PC-9 (cell line): ENCODE measurements around the gene CRACDL. TPM values are rescaled to one million over a fixed set of nuclear protein-coding genes. Genes with fewer than 3 reads are reported as not detected.

Experiments
- BruUV-seq: library from RNA; stranded (reverse); fragments of 400-500 nt; replicated peaks from 2 replicates; lab custom pipeline; 2021; lab: Mats Ljungman, UMichigan
- CTCF ChIA-PET: fragments of 300-600 bp; sonication (Branson Sonifier 250); formaldehyde crosslinking; loops from one replicate; lab custom pipeline; 2022; ENCODE audit warnings: antibody characterized with exemption; lab: Charles Lee
- POLR2A ChIA-PET: fragments of 300-600 bp; sonication (Branson Sonifier 250); formaldehyde crosslinking; loops from one replicate; lab custom pipeline; 2022; ENCODE audit warnings: antibody characterized with exemption; ENCODE audit not compliant: unreplicated experiment; lab: Charles Lee
- DNase-seq, 2 experiments: peaks; one replicate each; pipeline versions ENCODE4 v3.0.0 to v3.0.0-alpha.2; 2015 to 2022; ENCODE audit warnings: mixed read lengths in 1 of 2
- H2AFZ ChIP-seq: fragments of 200-600 bp; sonication (generic); 2 replicates; pipeline ENCODE4 v1.8.1; 2017; ENCODE audit warnings: antibody characterized with exemption
- H3F3A ChIP-seq: fragments of 200-600 bp; sonication (generic); 2 replicates; pipeline ENCODE4 v1.8.1; 2017; ENCODE audit warnings: antibody characterized with exemption, mild to moderate bottlenecking, low read depth; ENCODE audit not compliant: insufficient read depth
- H3K27ac ChIP-seq: fragments of 200-600 bp; sonication (generic); 2 replicates; pipeline ENCODE4 v1.6.1; 2016; ENCODE audit warnings: mixed run types
- H3K27me3 ChIP-seq: fragments of 200-600 bp; sonication (generic); 2 replicates; pipeline ENCODE4 v1.6.1; 2016; ENCODE audit warnings: low read depth, mixed run types; ENCODE audit not compliant: insufficient read depth
- H3K36me3 ChIP-seq: fragments of 200-600 bp; sonication (generic); 2 replicates; pipeline ENCODE4 v1.6.1; 2016; ENCODE audit warnings: low read depth, mixed run types
- H3K4me1 ChIP-seq: fragments of 200-600 bp; sonication (generic); replicated peaks from 2 replicates; pipeline ENCODE4 v1.6.1; 2016; ENCODE audit warnings: mixed run types; ENCODE audit not compliant: insufficient read depth
- H3K4me2 ChIP-seq: fragments of 200-600 bp; sonication (generic); 2 replicates; pipeline ENCODE4 v1.6.1; 2017; ENCODE audit warnings: mixed run types
- H3K4me3 ChIP-seq: fragments of 200-600 bp; sonication (generic); 2 replicates; pipeline ENCODE4 v1.6.1; 2016; ENCODE audit warnings: mixed run types
- H3K79me2 ChIP-seq: fragments of 200-600 bp; sonication (generic); 2 replicates; pipeline ENCODE4 v1.6.1; 2017; ENCODE audit warnings: low read depth, mixed run types
- H3K9me2 ChIP-seq: fragments of 200-600 bp; sonication (generic); 2 replicates; pipeline ENCODE4 v1.8.1; 2017; ENCODE audit warnings: mild to moderate bottlenecking; ENCODE audit not compliant: insufficient read depth
- H3K9me3 ChIP-seq: fragments of 200-600 bp; sonication (generic); 2 replicates; pipeline ENCODE4 v1.8.1; 2016; ENCODE audit warnings: low read depth; ENCODE audit not compliant: insufficient read depth
- H4K20me1 ChIP-seq: fragments of 200-600 bp; sonication (generic); 2 replicates; pipeline ENCODE4 v1.8.1; 2017; ENCODE audit not compliant: insufficient read depth
- EZH2 ChIP-seq: fragments of 200-600 bp; sonication (generic); IDR thresholded peaks from 2 replicates; pipeline ENCODE4 v1.8.0; 2017; ENCODE audit warnings: antibody characterized with exemption, low read depth
- intact Hi-C: fragments of 100-400 bp; cut with micrococcal nuclease; formaldehyde crosslinking; loops from one replicate; pipeline ENCODE4 v1.10.0; 2022; ENCODE audit not compliant: unreplicated experiment
- total RNA-seq: library from RNA; stranded (reverse); gene quantifications from 2 replicates; pipeline ENCODE4 v1.2.3, GENCODE V29; 2021
- TF ChIP-seq, protein P1 (sequence below): fragments of 200-600 bp; sonication (generic); conservative IDR thresholded peaks from 2 replicates; pipeline ENCODE4 v1.6.1; 2017; ENCODE audit warnings: mixed run types, antibody characterized with exemption, mild to moderate bottlenecking, moderate library complexity

The CRACDL gene
- total RNA-seq, 1 experiment from 2014 or later: 33.7 TPM

DNA sequence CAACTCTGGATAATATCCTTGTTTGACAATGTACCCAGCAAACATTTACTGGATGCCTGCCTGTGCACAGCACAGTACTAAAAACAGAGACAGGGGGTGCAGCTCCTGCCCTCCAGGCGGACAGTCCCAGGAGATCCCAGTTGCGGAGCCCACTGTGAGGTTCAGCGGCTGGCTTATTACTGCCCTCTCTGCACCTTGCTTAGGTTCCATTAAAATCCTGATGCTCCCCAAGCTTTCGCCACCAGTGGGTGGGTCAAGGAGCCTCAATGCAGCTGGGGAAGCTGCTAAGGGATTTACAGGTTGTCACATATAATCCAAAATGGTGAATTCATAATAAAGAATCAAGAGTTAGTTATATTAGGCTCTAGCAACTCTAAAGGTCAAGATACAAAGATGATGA is 38.3 kb downstream of the CRACDL start:
- Histone ChIP-seq H3K27ac (no peak overlapping the region), H3K27me3 (no peaks in the 10 kb centered on the region), H3K4me1 (no peaks in the 10 kb centered on the region), H3K9me3 (no peaks in the 10 kb centered on the region), H4K20me1 (no peaks in the 10 kb centered on the region), H2AFZ (no peak overlapping the region), H3K9me2 (no peaks in the 10 kb centered on the region), H3K79me2 (no peaks in the 10 kb centered on the region), H3K4me3 (no peak overlapping the region), H3K36me3 (no peaks in the 10 kb centered on the region), H3F3A (no peaks in the 10 kb centered on the region), H3K4me2 (no peak overlapping the region)
- no TSS peak for BruUV-seq
- ChIA-PET CTCF (no interaction called here), POLR2A (no interaction called here)
- TF ChIP-seq, protein P1, sequence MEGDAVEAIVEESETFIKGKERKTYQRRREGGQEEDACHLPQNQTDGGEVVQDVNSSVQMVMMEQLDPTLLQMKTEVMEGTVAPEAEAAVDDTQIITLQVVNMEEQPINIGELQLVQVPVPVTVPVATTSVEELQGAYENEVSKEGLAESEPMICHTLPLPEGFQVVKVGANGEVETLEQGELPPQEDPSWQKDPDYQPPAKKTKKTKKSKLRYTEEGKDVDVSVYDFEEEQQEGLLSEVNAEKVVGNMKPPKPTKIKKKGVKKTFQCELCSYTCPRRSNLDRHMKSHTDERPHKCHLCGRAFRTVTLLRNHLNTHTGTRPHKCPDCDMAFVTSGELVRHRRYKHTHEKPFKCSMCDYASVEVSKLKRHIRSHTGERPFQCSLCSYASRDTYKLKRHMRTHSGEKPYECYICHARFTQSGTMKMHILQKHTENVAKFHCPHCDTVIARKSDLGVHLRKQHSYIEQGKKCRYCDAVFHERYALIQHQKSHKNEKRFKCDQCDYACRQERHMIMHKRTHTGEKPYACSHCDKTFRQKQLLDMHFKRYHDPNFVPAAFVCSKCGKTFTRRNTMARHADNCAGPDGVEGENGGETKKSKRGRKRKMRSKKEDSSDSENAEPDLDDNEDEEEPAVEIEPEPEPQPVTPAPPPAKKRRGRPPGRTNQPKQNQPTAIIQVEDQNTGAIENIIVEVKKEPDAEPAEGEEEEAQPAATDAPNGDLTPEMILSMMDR: no peak
- no peak for TF ChIP-seq EZH2
- no peak for DNase-seq
- intact Hi-C loops: no loop called here

DNA sequence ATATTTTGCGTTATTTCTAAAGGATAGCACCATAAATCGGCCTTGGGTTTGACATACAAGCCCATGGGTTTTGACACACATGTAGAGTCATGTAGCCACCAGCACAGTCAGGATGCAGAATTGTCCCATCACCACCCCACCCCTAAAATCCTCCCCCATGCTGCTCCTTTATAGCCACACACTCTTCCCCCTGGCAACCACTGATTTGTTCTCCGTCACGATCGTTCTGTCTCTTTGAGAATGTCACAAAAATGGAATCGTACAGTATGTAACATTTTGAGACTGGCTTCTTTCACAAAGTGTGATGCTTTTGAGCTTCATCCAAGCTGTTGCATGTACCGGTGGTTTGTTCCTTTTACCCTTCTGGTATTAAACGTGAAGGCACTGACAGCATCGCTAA is 39.1 kb downstream of the CRACDL start:
- ChIA-PET CTCF (no interaction called here), POLR2A (no interaction called here)
- H3K4me2 ChIP-seq: no peak overlapping the region
- H3K27me3 ChIP-seq: no peaks in the 10 kb centered on the region
- no peaks in the 10 kb centered on the region for H3F3A ChIP-seq
- no peaks in the 10 kb centered on the region for H4K20me1 ChIP-seq
- H3K4me1 ChIP-seq: no peaks in the 10 kb centered on the region
- intact Hi-C loops: no loop called here
- no peaks in the 10 kb centered on the region for H3K9me2 ChIP-seq
- no peaks in the 10 kb centered on the region for H3K79me2 ChIP-seq
- H3K27ac ChIP-seq: no peak overlapping the region
- H2AFZ ChIP-seq: no peak overlapping the region
- no peak for TF ChIP-seq EZH2
- TF ChIP-seq, protein P1: no peak
- BruUV-seq: no TSS peak
- no peak for DNase-seq
- H3K36me3 ChIP-seq: no peaks in the 10 kb centered on the region
- H3K4me3 ChIP-seq: no peak overlapping the region
- no peaks in the 10 kb centered on the region for H3K9me3 ChIP-seq

DNA sequence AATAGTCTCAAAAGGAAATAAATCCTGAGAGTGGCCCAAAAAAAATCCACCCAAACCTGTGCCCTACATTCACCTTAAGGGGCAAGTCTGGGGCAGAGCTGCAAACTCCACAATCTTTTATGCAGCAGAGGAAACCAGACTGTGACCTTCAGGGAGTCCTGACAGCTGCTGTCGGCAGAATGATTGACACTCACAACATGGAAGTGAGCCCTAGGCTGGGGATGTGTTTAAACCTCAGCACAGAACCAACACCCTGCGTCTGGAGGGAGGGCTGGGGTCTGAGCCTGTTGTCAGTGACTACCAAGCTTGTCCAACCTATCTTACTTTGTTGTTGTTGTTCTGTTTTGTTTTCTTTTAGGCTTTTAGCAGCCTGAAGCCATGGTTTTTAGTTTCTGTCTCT is 39.6 kb downstream of the CRACDL start:
- Histone ChIP-seq H3K9me2 (no peaks in the 10 kb centered on the region), H2AFZ (peak overlapping the region; percentile 23; the same call in 1 of the 2 replicates), H3K4me2 (no peak overlapping the region), H3K27ac (no peak overlapping the region), H3K9me3 (no peaks in the 10 kb centered on the region), H3K4me1 (no peaks in the 10 kb centered on the region), H4K20me1 (no peaks in the 10 kb centered on the region), H3K4me3 (no peak overlapping the region), H3F3A (no peaks in the 10 kb centered on the region), H3K79me2 (no peaks in the 10 kb centered on the region), H3K27me3 (no peaks in the 10 kb centered on the region), H3K36me3 (no peaks in the 10 kb centered on the region)
- BruUV-seq: no TSS peak
- CTCF ChIA-PET: no interaction called here
- TF ChIP-seq, protein P1: no peak
- TF ChIP-seq EZH2: no peak
- DNase-seq: no peak
- intact Hi-C loops: no loop called here
- POLR2A ChIA-PET: no interaction called here
